Gastrocnemius medialis (tissue), 4 donors: ENCODE measurements around the gene TTC39A. TPM values are rescaled to one million over a fixed set of nuclear protein-coding genes. Genes with fewer than 3 reads are reported as not detected.

Experiments used
- ATAC-seq, 2 donors: fragments of 150-250 bp; one replicate each; pipeline ENCODE4 v1.9.1; 2016
- DNase-seq, 2 donors: peaks; one replicate each; pipeline ENCODE4 v3.0.0-alpha.2; 2019
- H3K27ac ChIP-seq, 4 donors: fragments of 200-600 bp; sonication (generic); 1 replicate in 1 of 4; 2 replicates in 3 of 4; pipeline ENCODE4 v1.5.1; 2016 to 2018; ENCODE audit warnings: mild to moderate bottlenecking in 2 of 4, moderate library complexity in 1 of 4
- H3K27me3 ChIP-seq, 3 donors: fragments of 200-600 bp; sonication (generic) in 2 of 3; 1 replicate in 1 of 3; 2 replicates in 2 of 3; pipeline versions ENCODE4 v1.5.1 to v1.6.0; 2016 to 2019; ENCODE audit warnings: mild to moderate bottlenecking in 1 of 3, moderate library complexity in 1 of 3
- H3K36me3 ChIP-seq, 2 donors: fragments of 200-600 bp; sonication (generic) in 1 of 2; one replicate each; pipeline ENCODE4 v1.5.1; 2017 to 2018
- H3K4me1 ChIP-seq, 2 donors: fragments of 200-600 bp; sonication (generic) in 1 of 2; one replicate each; pipeline ENCODE4 v1.5.1; 2016 to 2017; ENCODE audit warnings: mild to moderate bottlenecking in 2 of 2
- H3K4me3 ChIP-seq, 4 donors: fragments of 200-600 bp; sonication (generic) in 3 of 4; 1 replicate in 1 of 4; 2 replicates in 3 of 4; pipeline ENCODE4 v1.5.1; 2016 to 2019; ENCODE audit warnings: mild to moderate bottlenecking in 2 of 4
- H3K9me3 ChIP-seq, 3 donors: fragments of 200-600 bp; sonication (generic) in 2 of 3; 1 replicate in 1 of 3; 2 replicates in 2 of 3; pipeline ENCODE4 v1.5.1; 2016 to 2019
- CTCF ChIP-seq, 5 experiments: fragments of 450-650 bp in 3 of 5; fragments of 200-600 bp in 2 of 5; sonication (generic) in 2 of 5; IDR thresholded peaks in 4 of 5; conservative IDR thresholded peaks in 1 of 5; 1 replicate in 4 of 5; 2 replicates in 1 of 5; pipeline ENCODE4 v1.5.1; 2016 to 2019; ENCODE audit warnings: antibody characterized with exemption in 5 of 5, mild to moderate bottlenecking in 3 of 5, moderate library complexity in 3 of 5
- POLR2A ChIP-seq, 2 donors: fragments of 450-650 bp; IDR thresholded peaks; one replicate each; pipeline ENCODE4 v1.6.1; 2017; ENCODE audit warnings: antibody characterized with exemption in 2 of 2, mild to moderate bottlenecking in 2 of 2, moderate library complexity in 2 of 2
- in situ Hi-C, 4 donors: fragments of 200-750 bp; cut with MboI; loops; one replicate each; pipeline versions ENCODE4 v1.15.0 to v1.8.0; 2017; ENCODE audit warnings: low sequenced_read_pairs in 4 of 4
- intact Hi-C: fragments of 100-400 bp; cut with DNase I; formaldehyde crosslinking; loops from one replicate; pipeline ENCODE4 v1.15.1; 2023; ENCODE audit warnings: low total_unique reads
- total RNA-seq, 4 donors: library from RNA; depleted of rRNA; stranded (reverse); fragments of >200 nt; gene quantifications; one replicate each; pipeline versions ENCODE4 v1.1.0 to v1.2.3, GENCODE V29; 2016

The TTC39A gene
- total RNA-seq, 4 donors from 2014 or later, result 4.1 to 13.1 (median 8.2) TPM

- in situ Hi-C loops, result no loop called here
- Histone ChIP-seq H3K4me3 (no peak overlapping the region), H3K4me1 (no peaks in the 10 kb centered on the region), H3K36me3 (no peaks in the 10 kb centered on the region), H3K27ac (no peak overlapping the region), H3K27me3 (peaks cover 24% of the 10 kb centered on the region in 3 donors), H3K9me3 (no peaks in the 10 kb centered on the region)
- ATAC-seq, result no peak
- TF ChIP-seq POLR2A (IDR thresholded peaks at IDR 0.05) (no peak), CTCF (IDR thresholded peaks at IDR 0.05 in 4 of 5, conservative IDR thresholded peaks at IDR 0.05 in 1 of 5) (no peak)
- no peak for DNase-seq
- intact Hi-C loops, result no loop called here
These were observed 16.0 kb upstream of the TTC39A start for GRCh38 chr1:51346086-51346942.

- intact Hi-C loops, result no loop called here
- H3K36me3 ChIP-seq, result no peaks in the 10 kb centered on the region
These were observed 14.9 kb upstream of the TTC39A start for GRCh38 chr1:51345300-51345687.

GRCh38 chr1:51344602-51345299 lies 14.4 kb upstream of the TTC39A start:
- ATAC-seq (peak; percentile 16 to 37), DNase-seq (no peak)
- Histone ChIP-seq H3K4me3 (peak overlapping the region in 1 of 4 donors; percentile 18), H3K4me1 (no peaks in the 10 kb centered on the region), H3K27me3 (peaks cover 24% of the 10 kb centered on the region in 3 donors), H3K27ac (no peak overlapping the region), H3K9me3 (no peaks in the 10 kb centered on the region), H3K36me3 (no peaks in the 10 kb centered on the region)
- intact Hi-C loops, result no loop called here
- in situ Hi-C loops, result no loop called here
- no peak for TF ChIP-seq POLR2A (IDR thresholded peaks at IDR 0.05)

More at GRCh38 chr1:51345300-51345687, 14.9 kb upstream of the TTC39A start:
- DNase-seq (peak in 1 of 2 donors; percentile 22), ATAC-seq (peak in 1 of 2 donors; percentile 34)
- in situ Hi-C loops, result no loop called here
- H3K9me3 ChIP-seq, result no peaks in the 10 kb centered on the region
- no peaks in the 10 kb centered on the region for H3K4me1 ChIP-seq
- TF ChIP-seq POLR2A (IDR thresholded peaks at IDR 0.05) (no peak), CTCF (IDR thresholded peaks at IDR 0.05 in 4 of 5, conservative IDR thresholded peaks at IDR 0.05 in 1 of 5) (no peak)
- peaks cover 24% of the 10 kb centered on the region in 3 donors for H3K27me3 ChIP-seq
- no peak overlapping the region for H3K27ac ChIP-seq
- peak overlapping the region in 1 of 4 donors; percentile 18 for H3K4me3 ChIP-seq

- Histone ChIP-seq H3K4me3 (no peak overlapping the region), H3K27me3 (peaks cover 24% of the 10 kb centered on the region in 3 donors), H3K4me1 (no peaks in the 10 kb centered on the region), H3K36me3 (no peaks in the 10 kb centered on the region), H3K27ac (no peak overlapping the region), H3K9me3 (no peaks in the 10 kb centered on the region)
- in situ Hi-C loops (no loop called here), intact Hi-C loops (no loop called here)
- ATAC-seq (no peak), DNase-seq (no peak)
- TF ChIP-seq CTCF (IDR thresholded peaks at IDR 0.05 in 4 of 5, conservative IDR thresholded peaks at IDR 0.05 in 1 of 5) (no peak), POLR2A (IDR thresholded peaks at IDR 0.05) (no peak)
These were observed 13.9 kb upstream of the TTC39A start for GRCh38 chr1:51344276-51344601.

- Histone ChIP-seq H3K4me3 (no peak overlapping the region), H3K9me3 (no peaks in the 10 kb centered on the region), H3K4me1 (no peaks in the 10 kb centered on the region), H3K27me3 (peaks cover 24% of the 10 kb centered on the region in 3 donors), H3K27ac (no peak overlapping the region), H3K36me3 (no peaks in the 10 kb centered on the region)
- in situ Hi-C loops, result no loop called here
- intact Hi-C loops, result no loop called here
- ATAC-seq, result no peak
- DNase-seq, result no peak
- TF ChIP-seq CTCF (IDR thresholded peaks at IDR 0.05 in 4 of 5, conservative IDR thresholded peaks at IDR 0.05 in 1 of 5) (no peak), POLR2A (IDR thresholded peaks at IDR 0.05) (no peak)
These were observed 13.3 kb upstream of the TTC39A start for GRCh38 chr1:51343624-51344023.
